Activated B cell treated with CpG ODN at 0.5 μM for 24 hours (primary cell): Measurements from ENCODE around the gene KLHL29. TPM values are rescaled to one million over a fixed set of nuclear protein-coding genes. Genes with fewer than 3 reads are reported as not detected.

Source experiments
- ATAC-seq: fragments of 200-7000 bp; cut with Tn5 transposase; one replicate; pipeline ENCODE4 v1.10.0; 2021; ENCODE audit warnings: low read depth, mild to moderate bottlenecking, moderate library complexity
- CTCF ChIA-PET: fragments of 350-600 bp; sonication (Branson Sonifier 250); formaldehyde crosslinking; loops from one replicate; lab custom pipeline; 2021; ENCODE audit warnings: antibody characterized with exemption; lab: Charles Lee
- POLR2A ChIA-PET: fragments of 350-600 bp; sonication (Branson Sonifier 250); formaldehyde crosslinking; loops from one replicate; lab custom pipeline; 2021; ENCODE audit warnings: antibody characterized with exemption; lab: Charles Lee
- DNase-seq: peaks from one replicate; pipeline ENCODE4 v3.0.0; 2022
- H3K27ac Mint-ChIP-seq: one replicate; pipeline ENCODE4 v1.8.0; 2020; ENCODE audit warnings: mixed read lengths
- H3K27me3 Mint-ChIP-seq: one replicate; pipeline ENCODE4 v1.8.0; 2021; ENCODE audit warnings: mixed read lengths
- H3K36me3 Mint-ChIP-seq: one replicate; pipeline ENCODE4 v1.8.0; 2021; ENCODE audit warnings: low read depth, mixed read lengths
- H3K4me1 Mint-ChIP-seq: one replicate; pipeline ENCODE4 v1.8.0; 2021; ENCODE audit warnings: mixed read lengths
- H3K4me3 Mint-ChIP-seq: one replicate; pipeline ENCODE4 v1.8.0; 2020; ENCODE audit warnings: mild to moderate bottlenecking, mixed read lengths
- H3K9me3 Mint-ChIP-seq: one replicate; pipeline ENCODE4 v1.8.0; 2020; ENCODE audit warnings: mixed read lengths
- intact Hi-C: fragments of 100-400 bp; cut with micrococcal nuclease; formaldehyde crosslinking; loops from one replicate; pipeline ENCODE4 v1.15.1; 2024
- total RNA-seq: library from RNA; stranded (reverse); gene quantifications from 2 replicates; pipeline ENCODE4 v1.2.3, GENCODE V29; 2022
- TF ChIP-seq, protein P1 (sequence below): fragments of 200-600 bp; IDR thresholded peaks from one replicate; pipeline ENCODE4 v1.8.0; 2022; ENCODE audit warnings: antibody characterized with exemption, mild to moderate bottlenecking

Gene KLHL29
- total RNA-seq, 1 donor from 2014 or later = 2.5 TPM

DNA sequence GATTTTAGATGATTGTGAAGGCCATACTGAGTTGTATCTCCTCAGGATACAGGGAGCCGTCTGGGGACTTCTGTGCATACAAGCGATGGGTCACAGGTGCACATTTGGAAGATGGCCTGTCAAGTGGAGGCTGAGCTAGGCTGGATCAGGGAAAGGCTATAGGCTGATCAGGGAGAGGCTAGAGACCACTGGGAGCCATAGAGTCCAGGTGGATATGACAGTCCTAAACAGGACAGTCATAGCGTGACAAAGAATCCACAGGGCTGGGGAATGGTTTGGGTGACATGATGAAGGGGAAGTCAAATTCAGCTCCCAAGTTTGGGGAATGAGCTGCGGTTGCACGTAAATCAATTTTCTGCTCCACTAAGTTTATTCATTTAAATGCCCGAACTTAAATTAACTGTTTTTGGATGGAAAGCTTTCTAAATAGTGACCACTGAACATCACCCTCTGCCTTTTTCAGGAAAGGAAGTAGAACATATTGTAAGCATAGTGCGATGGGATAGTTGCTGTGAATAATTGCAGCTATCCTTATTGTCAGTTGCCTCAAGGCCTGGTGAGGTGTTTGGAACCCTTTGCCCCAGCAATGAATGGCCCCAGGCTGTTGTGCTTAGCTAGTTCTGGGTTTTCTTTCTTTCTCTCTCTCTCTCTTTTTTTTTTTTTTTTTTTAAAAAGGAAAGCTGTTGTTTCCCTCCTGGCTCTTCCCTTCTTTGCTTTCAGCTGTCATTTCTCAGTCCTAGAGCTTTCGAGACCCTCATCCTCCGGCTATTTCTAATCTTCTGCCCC lies 50.5 kb downstream of the KLHL29 start:
- Mint-ChIP-seq H3K36me3 (no peaks in the 10 kb centered on the region), H3K9me3 (no peaks in the 10 kb centered on the region), H3K4me3 (no peak overlapping the region), H3K27me3 (no peaks in the 10 kb centered on the region), H3K4me1 (no peaks in the 10 kb centered on the region), H3K27ac (no peak overlapping the region)
- ATAC-seq = no peak
- CTCF ChIA-PET = no interaction called here
- POLR2A ChIA-PET = no interaction called here
- TF ChIP-seq, protein P1, sequence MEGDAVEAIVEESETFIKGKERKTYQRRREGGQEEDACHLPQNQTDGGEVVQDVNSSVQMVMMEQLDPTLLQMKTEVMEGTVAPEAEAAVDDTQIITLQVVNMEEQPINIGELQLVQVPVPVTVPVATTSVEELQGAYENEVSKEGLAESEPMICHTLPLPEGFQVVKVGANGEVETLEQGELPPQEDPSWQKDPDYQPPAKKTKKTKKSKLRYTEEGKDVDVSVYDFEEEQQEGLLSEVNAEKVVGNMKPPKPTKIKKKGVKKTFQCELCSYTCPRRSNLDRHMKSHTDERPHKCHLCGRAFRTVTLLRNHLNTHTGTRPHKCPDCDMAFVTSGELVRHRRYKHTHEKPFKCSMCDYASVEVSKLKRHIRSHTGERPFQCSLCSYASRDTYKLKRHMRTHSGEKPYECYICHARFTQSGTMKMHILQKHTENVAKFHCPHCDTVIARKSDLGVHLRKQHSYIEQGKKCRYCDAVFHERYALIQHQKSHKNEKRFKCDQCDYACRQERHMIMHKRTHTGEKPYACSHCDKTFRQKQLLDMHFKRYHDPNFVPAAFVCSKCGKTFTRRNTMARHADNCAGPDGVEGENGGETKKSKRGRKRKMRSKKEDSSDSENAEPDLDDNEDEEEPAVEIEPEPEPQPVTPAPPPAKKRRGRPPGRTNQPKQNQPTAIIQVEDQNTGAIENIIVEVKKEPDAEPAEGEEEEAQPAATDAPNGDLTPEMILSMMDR = no peak
- intact Hi-C loops = no loop called here
- DNase-seq = no peak

DNA sequence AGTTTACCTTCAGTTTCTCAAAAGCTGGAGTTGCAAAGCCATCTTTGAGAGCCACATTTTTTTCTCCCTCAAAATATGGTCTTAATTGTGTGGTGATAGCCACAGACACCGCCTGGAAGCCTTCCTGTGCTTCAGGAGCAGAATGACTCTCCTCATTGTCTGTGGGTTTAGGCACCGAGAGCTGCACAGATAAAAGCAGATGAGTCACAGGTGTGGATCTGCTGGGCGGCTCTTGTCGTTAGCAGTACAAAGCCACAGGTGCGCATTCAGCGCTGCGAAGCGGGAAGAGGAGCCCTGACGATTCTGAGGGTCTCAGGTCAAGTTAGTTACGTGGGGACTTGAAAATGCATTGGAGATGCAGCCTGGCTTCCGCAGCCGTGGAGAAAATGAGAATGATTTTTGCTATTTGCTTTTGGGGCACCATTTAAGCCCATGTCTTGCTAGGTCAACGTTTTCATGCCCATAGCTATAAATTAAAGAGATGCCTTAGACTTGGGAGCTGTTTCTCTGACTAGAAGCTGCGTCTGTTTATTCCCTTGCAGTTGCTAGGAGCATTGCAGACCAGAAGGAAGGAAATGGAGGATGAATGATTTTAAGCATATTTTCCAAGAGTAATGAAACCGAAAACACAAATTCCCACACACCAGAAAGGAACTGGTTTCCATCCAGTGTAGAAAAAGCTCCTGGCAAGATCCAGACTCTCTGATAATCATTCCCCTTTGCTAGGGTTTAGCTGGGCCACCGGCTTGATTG lies 51.5 kb downstream of the KLHL29 start:
- Mint-ChIP-seq H3K4me3 (no peak overlapping the region), H3K27me3 (no peaks in the 10 kb centered on the region), H3K9me3 (no peaks in the 10 kb centered on the region), H3K36me3 (no peaks in the 10 kb centered on the region), H3K4me1 (no peaks in the 10 kb centered on the region), H3K27ac (no peak overlapping the region)
- ChIA-PET CTCF (no interaction called here), POLR2A (no interaction called here)
- intact Hi-C loops = no loop called here
- ATAC-seq (no peak), DNase-seq (no peak)
- TF ChIP-seq, protein P1 = no peak

DNA sequence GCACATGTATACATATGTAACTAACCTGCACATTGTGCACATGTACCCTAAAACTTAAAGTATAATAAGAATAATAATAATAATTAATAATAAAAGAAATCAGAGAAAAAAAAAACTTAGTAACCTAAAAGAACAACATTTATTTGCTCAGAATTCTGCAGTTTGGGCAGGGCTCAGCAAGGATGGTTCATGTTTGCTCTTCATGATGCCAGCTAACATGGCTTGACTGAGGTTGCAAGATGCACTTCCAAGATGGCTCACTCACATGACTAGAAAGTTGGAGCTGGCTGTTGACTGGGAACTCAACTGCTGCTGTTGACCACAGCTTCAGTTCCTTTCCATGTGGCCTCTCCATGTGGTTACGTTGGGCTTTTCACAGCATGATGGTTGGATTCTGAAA lies 56.4 kb downstream of the KLHL29 start:
- POLR2A ChIA-PET = no interaction called here
- ATAC-seq = no peak

DNA sequence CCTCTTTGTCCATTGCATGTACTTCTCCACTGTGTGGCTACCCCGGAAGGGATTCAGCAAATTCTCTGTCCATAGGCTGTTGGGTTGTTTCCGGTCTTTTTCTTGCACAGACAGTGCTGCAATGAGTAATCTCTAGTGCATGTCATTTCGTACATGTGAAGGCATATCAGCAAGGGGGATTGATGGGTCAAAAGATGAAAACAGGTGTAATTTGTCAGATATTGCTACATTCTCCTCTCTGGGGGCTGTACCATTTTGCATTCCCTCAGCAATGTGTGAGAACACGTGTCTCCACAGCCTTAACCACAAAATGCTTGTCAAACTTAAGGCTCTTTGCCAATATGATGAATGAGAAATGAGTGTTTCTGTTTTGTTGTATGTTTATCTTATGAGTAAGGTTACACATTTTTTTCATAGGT lies 60.5 kb downstream of the KLHL29 start:
- H3K9me3 Mint-ChIP-seq = no peaks in the 10 kb centered on the region
- H3K4me3 Mint-ChIP-seq = no peak overlapping the region
- TF ChIP-seq, protein P1 = no peak
- ATAC-seq = no peak
- DNase-seq = no peak
- POLR2A ChIA-PET = no interaction called here
- H3K27ac Mint-ChIP-seq = no peak overlapping the region
- intact Hi-C loops = no loop called here
- no peaks in the 10 kb centered on the region for H3K27me3 Mint-ChIP-seq
- no peaks in the 10 kb centered on the region for H3K36me3 Mint-ChIP-seq
- peaks cover 14% of the 10 kb centered on the region for H3K4me1 Mint-ChIP-seq
- CTCF ChIA-PET = no interaction called here

More for the DNA sequence above, 56.4 kb downstream of the KLHL29 start:
- DNase-seq = no peak
- intact Hi-C loops = no loop called here
- Mint-ChIP-seq H3K9me3 (no peaks in the 10 kb centered on the region), H3K4me3 (no peak overlapping the region), H3K27me3 (no peaks in the 10 kb centered on the region), H3K4me1 (no peaks in the 10 kb centered on the region), H3K27ac (no peak overlapping the region), H3K36me3 (no peaks in the 10 kb centered on the region)
- CTCF ChIA-PET = no interaction called here
- TF ChIP-seq, protein P1 = no peak

DNA sequence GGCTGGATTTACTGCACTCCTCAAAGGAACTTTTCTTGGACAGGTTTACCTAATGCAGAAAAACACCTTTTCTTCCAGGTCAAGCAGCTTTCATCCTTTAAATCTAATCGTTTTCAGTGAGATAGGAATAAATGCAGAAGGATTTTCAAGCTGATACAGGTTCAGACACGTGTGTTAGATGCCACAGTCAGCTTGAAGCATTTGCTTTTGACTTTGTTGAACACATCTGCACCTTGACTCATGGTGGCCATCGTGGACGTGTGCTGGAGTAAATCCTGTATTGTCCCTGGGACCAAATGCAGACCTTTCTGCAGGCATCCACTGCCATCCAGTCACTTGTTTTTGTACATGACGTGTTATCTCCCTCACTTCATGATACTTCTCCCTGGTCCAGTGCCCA lies 61.9 kb downstream of the KLHL29 start:
- TF ChIP-seq, protein P1 = no peak
- peaks cover 15% of the 10 kb centered on the region for H3K4me1 Mint-ChIP-seq
- H3K27ac Mint-ChIP-seq = no peak overlapping the region
- no peaks in the 10 kb centered on the region for H3K27me3 Mint-ChIP-seq
- ATAC-seq (no peak), DNase-seq (no peak)
- CTCF ChIA-PET = no interaction called here
- H3K36me3 Mint-ChIP-seq = no peaks in the 10 kb centered on the region
- POLR2A ChIA-PET = no interaction called here
- no peak overlapping the region for H3K4me3 Mint-ChIP-seq
- intact Hi-C loops = no loop called here
- H3K9me3 Mint-ChIP-seq = no peaks in the 10 kb centered on the region
